ENCODE results near the gene MPP4. TPM values are rescaled to one million over a fixed set of nuclear protein-coding genes. Genes with fewer than 3 reads are reported as not detected.

Gene MPP4
- total RNA-seq, 4 donors from 2014 or later, result 0.33 TPM; not detected in 3

DNA sequence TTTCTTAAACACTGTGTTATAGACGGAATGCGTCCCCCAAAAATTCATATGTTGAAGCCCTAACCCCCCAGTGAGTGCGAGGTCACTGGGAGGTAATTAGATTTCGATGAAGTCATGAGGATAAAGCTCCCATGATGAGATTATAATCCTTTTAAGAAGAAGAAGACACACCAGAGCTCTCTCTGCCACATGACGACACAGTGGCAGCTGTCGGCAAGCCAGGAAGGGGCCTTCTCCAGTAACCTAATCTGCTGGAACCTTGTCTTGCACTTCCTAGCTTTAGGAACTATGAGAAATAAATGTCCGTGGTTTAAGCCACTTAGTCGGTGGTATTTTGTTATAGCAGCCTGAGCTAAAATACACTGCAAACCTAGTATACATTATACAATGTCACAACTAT is 67.4 kb downstream of the MPP4 start:
- H3K27me3 ChIP-seq, result no peaks in the 10 kb centered on the region
- DNase-seq, result no peak
- H3K9me3 ChIP-seq, result no peaks in the 10 kb centered on the region
- no peaks in the 10 kb centered on the region for H3K4me1 ChIP-seq
- H3K27ac ChIP-seq, result no peak overlapping the region
- no peak overlapping the region for H3K4me3 ChIP-seq
- ATAC-seq, result no peak
- peaks cover 4 to 61% of the 10 kb centered on the region in 2 donors for H3K36me3 ChIP-seq
- TF ChIP-seq, protein P1, sequence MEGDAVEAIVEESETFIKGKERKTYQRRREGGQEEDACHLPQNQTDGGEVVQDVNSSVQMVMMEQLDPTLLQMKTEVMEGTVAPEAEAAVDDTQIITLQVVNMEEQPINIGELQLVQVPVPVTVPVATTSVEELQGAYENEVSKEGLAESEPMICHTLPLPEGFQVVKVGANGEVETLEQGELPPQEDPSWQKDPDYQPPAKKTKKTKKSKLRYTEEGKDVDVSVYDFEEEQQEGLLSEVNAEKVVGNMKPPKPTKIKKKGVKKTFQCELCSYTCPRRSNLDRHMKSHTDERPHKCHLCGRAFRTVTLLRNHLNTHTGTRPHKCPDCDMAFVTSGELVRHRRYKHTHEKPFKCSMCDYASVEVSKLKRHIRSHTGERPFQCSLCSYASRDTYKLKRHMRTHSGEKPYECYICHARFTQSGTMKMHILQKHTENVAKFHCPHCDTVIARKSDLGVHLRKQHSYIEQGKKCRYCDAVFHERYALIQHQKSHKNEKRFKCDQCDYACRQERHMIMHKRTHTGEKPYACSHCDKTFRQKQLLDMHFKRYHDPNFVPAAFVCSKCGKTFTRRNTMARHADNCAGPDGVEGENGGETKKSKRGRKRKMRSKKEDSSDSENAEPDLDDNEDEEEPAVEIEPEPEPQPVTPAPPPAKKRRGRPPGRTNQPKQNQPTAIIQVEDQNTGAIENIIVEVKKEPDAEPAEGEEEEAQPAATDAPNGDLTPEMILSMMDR (IDR thresholded peaks at IDR 0.05 in 4 of 5, conservative IDR thresholded peaks at IDR 0.05 in 1 of 5), result no peak
- TF ChIP-seq POLR2A (IDR thresholded peaks at IDR 0.05), result no peak
- in situ Hi-C loops (cut with MboI; ENCODE audit: low sequenced_read_pairs in 4 of 4) (no loop called here), intact Hi-C loops (cut with DNase I; ENCODE audit: low total_unique reads) (no loop called here)

GRCh38 chr2:201630577-201630976 is 67.9 kb downstream of the MPP4 start:
- intact Hi-C loops (cut with DNase I; ENCODE audit: low total_unique reads), result no loop called here
- no peaks in the 10 kb centered on the region for H3K9me3 ChIP-seq
- no peak overlapping the region for H3K4me3 ChIP-seq
- H3K36me3 ChIP-seq, result peaks cover 6 to 61% of the 10 kb centered on the region in 2 donors
- ATAC-seq (no peak), DNase-seq (no peak)
- no peak for TF ChIP-seq POLR2A (IDR thresholded peaks at IDR 0.05)
- TF ChIP-seq, protein P1 (IDR thresholded peaks at IDR 0.05 in 4 of 5, conservative IDR thresholded peaks at IDR 0.05 in 1 of 5), result no peak
- in situ Hi-C loops (cut with MboI; ENCODE audit: low sequenced_read_pairs in 4 of 4), result no loop called here
- no peaks in the 10 kb centered on the region for H3K4me1 ChIP-seq
- H3K27ac ChIP-seq, result no peak overlapping the region
- no peaks in the 10 kb centered on the region for H3K27me3 ChIP-seq

GRCh38 chr2:201628545-201628944 is 69.9 kb downstream of the MPP4 start:
- ATAC-seq, result no peak
- intact Hi-C loops (cut with DNase I; ENCODE audit: low total_unique reads), result no loop called here
- in situ Hi-C loops (cut with MboI; ENCODE audit: low sequenced_read_pairs in 4 of 4), result no loop called here
- H3K27ac ChIP-seq, result no peak overlapping the region
- peaks cover 11 to 64% of the 10 kb centered on the region in 2 donors for H3K36me3 ChIP-seq
- H3K27me3 ChIP-seq, result no peaks in the 10 kb centered on the region
- no peak for TF ChIP-seq POLR2A (IDR thresholded peaks at IDR 0.05)
- TF ChIP-seq, protein P1 (IDR thresholded peaks at IDR 0.05 in 4 of 5, conservative IDR thresholded peaks at IDR 0.05 in 1 of 5), result no peak
- no peaks in the 10 kb centered on the region for H3K9me3 ChIP-seq
- no peak overlapping the region for H3K4me3 ChIP-seq
- no peaks in the 10 kb centered on the region for H3K4me1 ChIP-seq
- DNase-seq, result no peak

DNA sequence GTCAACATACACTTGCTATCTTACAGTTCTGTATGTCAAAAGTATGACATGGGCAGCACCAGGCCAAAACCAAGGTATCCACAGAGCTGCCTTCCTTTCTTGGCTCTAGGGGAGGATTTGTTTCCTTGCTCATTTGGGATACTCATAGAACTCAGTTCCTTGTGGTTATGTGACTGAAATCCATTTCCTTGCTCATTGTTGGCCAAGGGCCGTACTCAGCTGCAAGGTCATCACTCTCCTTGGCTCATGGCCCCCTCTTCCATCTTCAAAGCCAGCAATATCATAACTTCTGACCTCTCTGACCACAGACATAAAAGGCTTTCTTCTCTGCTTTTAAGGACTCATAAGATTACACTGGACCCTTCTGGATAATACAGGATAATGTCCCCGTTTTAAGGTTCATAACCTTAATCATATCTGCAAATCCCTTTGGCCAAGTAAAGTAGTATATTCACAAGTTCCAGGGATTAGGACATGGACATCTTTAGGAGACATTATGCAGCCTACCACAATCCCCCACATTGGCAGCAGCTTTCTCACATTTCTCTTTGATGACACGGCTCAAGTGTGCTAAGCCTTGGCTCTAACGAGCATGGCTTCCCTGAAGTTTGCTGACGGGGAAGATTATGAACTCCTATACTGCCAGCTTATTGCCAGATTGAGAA is 76.0 kb downstream of the MPP4 start:
- no peak for DNase-seq
- Histone ChIP-seq H3K27ac (no peak overlapping the region), H3K27me3 (no peaks in the 10 kb centered on the region), H3K36me3 (peaks cover 11 to 30% of the 10 kb centered on the region in 2 donors), H3K4me3 (no peak overlapping the region), H3K4me1 (no peaks in the 10 kb centered on the region), H3K9me3 (no peaks in the 10 kb centered on the region)
- intact Hi-C loops (cut with DNase I; ENCODE audit: low total_unique reads), result no loop called here
- no peak for TF ChIP-seq POLR2A (IDR thresholded peaks at IDR 0.05)
- TF ChIP-seq, protein P1 (IDR thresholded peaks at IDR 0.05 in 4 of 5, conservative IDR thresholded peaks at IDR 0.05 in 1 of 5), result no peak
- in situ Hi-C loops (cut with MboI; ENCODE audit: low sequenced_read_pairs in 4 of 4), result no loop called here
- no peak for ATAC-seq

Data from gastrocnemius medialis (tissue), 4 donors.